Activated CD8-positive, alpha-beta memory T cell treated with anti-CD3 and anti-CD28 coated beads for 1 hour (primary cell): Measurements from ENCODE around the gene HOPX.
"Not testable (repeated sequence)": the region's sequence is repeated elsewhere in the genome, so short reads cannot be mapped to it uniquely, and the experiment has no call there.

Source experiments
- DNase-seq, 2 donors: peaks; one replicate each; pipeline ENCODE4 v3.0.0-alpha.2; 2020; ENCODE audit warnings: low read depth in 1 of 2; ENCODE audit errors: extremely low read depth in 1 of 2

The HOPX gene

GRCh38 chr4:56681158-56681852, at the start of gene HOPX:
HOPX (minus strand) TSS chr4:56681296; CDS start chr4:56657816, 23,480 bp downstream.
- peak in 1 of 2 donors; percentile 7 for DNase-seq

GRCh38 chr4:56730097-56730496, 49.0 kb upstream of the HOPX start:
- no peak for DNase-seq

GRCh38 chr4:56728512-56728911, 47.4 kb upstream of the HOPX start:
- DNase-seq = no peak

GRCh38 chr4:56727150-56727549, 46.1 kb upstream of the HOPX start:
- DNase-seq = no peak

- not testable (repeated sequence) for DNase-seq
These were observed 45.5 kb upstream of the HOPX start for GRCh38 chr4:56726593-56726992.

- no peak for DNase-seq
These were observed 42.6 kb upstream of the HOPX start for GRCh38 chr4:56723659-56724230.

GRCh38 chr4:56723201-56723605, 42.1 kb upstream of the HOPX start:
- DNase-seq = no peak

- no peak for DNase-seq
These were observed 27.1 kb upstream of the HOPX start for GRCh38 chr4:56708146-56708545.

GRCh38 chr4:56705966-56706365, 24.9 kb upstream of the HOPX start:
- no peak for DNase-seq

- DNase-seq = no peak
These were observed 24.2 kb upstream of the HOPX start for GRCh38 chr4:56705334-56705733.

- DNase-seq = no peak
These were observed 23.2 kb upstream of the HOPX start for GRCh38 chr4:56704089-56704871.

- DNase-seq = no peak
These were observed 22.3 kb upstream of the HOPX start for GRCh38 chr4:56703378-56703777.

- DNase-seq = no peak
These were observed 20.5 kb upstream of the HOPX start for GRCh38 chr4:56701644-56702043.

- no peak for DNase-seq
These were observed 20.0 kb upstream of the HOPX start for GRCh38 chr4:56701161-56701480.

GRCh38 chr4:56699537-56700105, 18.5 kb upstream of the HOPX start:
- DNase-seq = no peak

GRCh38 chr4:56698329-56698728, 17.2 kb upstream of the HOPX start:
- DNase-seq = no peak

- DNase-seq = no peak
These were observed 15.0 kb upstream of the HOPX start for GRCh38 chr4:56696056-56696455.

GRCh38 chr4:56693476-56693875, 12.4 kb upstream of the HOPX start:
- DNase-seq = not testable (repeated sequence)

GRCh38 chr4:56692576-56692975, 11.5 kb upstream of the HOPX start:
- DNase-seq = no peak

- DNase-seq = no peak
These were observed 10.3 kb upstream of the HOPX start for GRCh38 chr4:56691425-56691824.

- no peak for DNase-seq
These were observed 9.3 kb upstream of the HOPX start for GRCh38 chr4:56690393-56690792.
